G401 (cell line): ENCODE measurements around the gene STOML1. TPM values are rescaled to one million over a fixed set of nuclear protein-coding genes. Genes with fewer than 3 reads are reported as not detected.

Source experiments
- DNase-seq: peaks from one replicate; pipeline ENCODE4 v3.0.0-alpha.2; 2015; ENCODE audit warnings: low spot score
- in situ Hi-C: cut with HindIII; loops from 2 replicates; pipeline ENCODE4 v1.10.0; 2016; ENCODE audit warnings: low sequenced_read_pairs, mixed read lengths
- total RNA-seq: library from RNA; depleted of rRNA; stranded (reverse); fragments of >200 nt; shearing (Covaris generic); gene quantifications from 2 replicates; pipeline ENCODE4 v1.2.3, GENCODE V29; 2014; rRNA removed

STOML1 gene
- 6.0 and 13.0 TPM in 2 replicates for total RNA-seq

DNA sequence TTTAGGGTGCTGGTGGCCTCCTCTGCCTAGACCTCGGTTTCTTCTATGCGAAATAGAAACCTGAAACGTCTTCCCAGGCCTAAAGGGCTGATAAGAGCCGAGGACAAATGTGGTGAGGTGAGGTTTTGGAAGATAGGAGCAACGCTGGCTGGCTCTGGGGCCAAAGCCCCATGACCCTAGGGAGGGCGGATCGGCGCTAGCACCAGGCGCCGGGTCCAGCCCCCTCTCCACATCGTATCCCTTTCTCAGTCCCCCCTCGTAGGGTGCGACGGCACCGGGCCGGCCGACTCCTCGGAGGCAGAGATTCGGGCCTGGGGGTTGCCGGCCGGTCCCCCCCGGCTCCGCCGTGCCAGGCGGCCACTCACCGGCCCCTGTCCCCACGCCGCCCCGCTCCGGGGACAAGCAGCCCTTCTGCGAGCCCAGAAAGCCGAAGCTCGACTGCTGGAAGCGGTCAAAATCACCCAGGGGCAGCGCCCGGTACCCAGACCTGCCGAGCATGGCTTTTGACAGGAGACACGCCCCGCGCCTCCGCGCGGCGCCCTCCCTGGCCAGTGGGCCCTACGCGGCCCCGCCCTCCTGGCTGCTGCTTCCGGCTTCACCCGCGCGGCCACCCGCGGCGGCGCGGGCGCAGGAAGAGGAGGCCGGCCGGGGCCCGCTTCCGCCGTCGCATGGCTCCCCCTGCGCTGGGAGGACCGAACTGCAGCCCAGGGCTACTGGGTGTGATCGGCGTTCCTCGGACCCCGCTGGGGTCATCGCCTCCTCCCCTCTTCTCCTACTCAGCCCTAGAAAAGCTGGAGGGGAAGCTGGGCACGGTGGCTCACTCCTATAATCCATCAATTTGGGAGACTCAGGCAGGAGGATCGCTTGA is at the start of gene STOML1:
STOML1 (minus strand) TSS at position 570 of the 868 bp plus-strand sequence; CDS start at position 498, 72 bp downstream.
- peak; percentile 89 for DNase-seq
- in situ Hi-C loops, result no loop called here

GRCh38 chr15:74041311-74041756 is 49.2 kb upstream of the STOML1 start:
- no peak for DNase-seq
- in situ Hi-C loops, result loop anchor here (10.0 kb wide), 1 partner anchor 67 kb away; no protein-coding TSS in a partner anchor

DNA sequence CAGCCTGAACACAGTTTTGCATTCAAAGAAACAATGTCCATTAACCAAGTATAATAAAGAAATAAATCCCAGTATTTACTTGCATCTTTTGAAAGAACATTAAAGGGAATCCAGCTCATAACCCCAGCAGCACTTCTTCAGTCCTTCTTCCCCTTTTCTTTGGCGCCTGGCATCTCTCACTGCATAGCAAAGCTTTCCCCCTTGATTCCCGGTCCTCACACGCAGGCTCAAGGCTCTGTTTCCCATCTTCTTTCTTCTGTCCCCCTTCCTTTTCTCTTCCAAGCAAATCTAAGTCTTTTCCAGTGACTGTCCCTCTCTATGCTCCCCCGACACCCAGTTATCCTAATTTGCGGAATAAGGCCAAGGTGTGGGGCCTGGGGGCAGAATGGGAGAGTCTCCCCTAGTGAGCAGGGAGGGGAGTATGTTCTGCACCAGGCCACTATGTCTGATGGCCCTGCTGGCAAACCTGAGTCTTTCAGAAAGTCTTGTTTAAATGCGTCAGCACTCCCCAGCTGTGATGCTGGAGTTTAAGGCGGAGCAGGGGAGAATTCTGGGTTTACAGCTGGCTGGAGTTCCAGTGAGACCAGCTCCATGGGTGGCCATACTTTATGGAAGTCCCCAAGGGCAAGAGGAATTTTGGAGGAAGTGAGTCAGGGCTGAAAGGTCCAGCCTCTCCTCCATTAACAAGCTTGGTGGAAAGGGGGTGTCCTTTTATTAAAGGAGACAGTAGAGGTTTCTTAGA is 48.2 kb upstream of the STOML1 start:
- in situ Hi-C loops, result loop anchor here (10.0 kb wide), 1 partner anchor 65 kb away; no protein-coding TSS in a partner anchor
- no peak for DNase-seq

GRCh38 chr15:74039656-74040010 is 47.5 kb upstream of the STOML1 start:
- DNase-seq, result no peak
- in situ Hi-C loops, result loop anchor here (10.0 kb wide), 1 partner anchor 65 kb away; no protein-coding TSS in a partner anchor

DNA sequence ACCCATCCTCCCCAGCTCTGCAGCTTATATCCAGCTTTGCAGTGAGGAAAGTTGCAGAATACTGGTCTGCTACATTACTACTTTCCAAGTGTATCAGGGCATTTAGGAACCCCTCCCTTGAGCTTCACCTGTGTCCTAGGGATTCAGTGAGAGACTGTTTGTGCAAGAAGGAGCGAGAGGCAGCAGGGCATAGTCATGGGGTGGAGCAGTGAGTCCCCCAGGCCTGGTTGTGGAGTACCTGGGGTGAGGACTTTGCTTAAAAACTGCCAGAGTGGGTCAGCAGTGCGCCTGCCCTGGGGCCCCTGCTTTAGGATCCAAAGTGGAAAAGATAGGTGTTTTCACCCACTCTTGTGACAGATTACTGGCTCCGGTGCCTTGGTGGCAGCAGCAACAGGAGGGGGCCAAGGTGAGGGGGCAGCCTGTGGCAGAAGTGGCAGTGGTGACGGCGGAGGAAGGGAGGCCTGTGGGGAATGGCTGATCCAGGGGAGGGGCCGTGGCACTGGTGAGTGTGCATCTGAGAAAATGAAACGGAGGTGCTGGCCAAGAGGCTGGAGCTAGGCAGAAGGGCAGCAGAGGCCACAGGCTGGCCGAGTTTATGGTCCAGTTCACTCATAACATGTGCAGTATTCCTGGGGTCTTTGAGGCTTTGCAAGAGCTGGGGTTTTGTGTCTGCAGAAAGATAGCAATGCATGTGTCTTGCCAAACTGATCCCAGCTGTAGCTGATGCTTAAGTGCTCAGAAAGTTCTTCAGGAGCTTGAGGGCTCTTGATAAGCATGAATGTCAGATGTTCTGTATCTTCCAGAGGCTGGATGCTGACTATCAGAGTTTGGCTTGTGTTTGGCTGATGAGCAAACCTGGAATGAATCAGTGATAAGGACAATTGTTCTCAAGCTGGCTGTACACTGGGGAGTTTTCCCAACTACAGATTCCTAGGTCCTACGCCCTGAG is 46.9 kb upstream of the STOML1 start:
- in situ Hi-C loops, result no loop called here
- no peak for DNase-seq

GRCh38 chr15:74037171-74038117 is 45.3 kb upstream of the STOML1 start:
- no peak for DNase-seq
- in situ Hi-C loops, result no loop called here

DNA sequence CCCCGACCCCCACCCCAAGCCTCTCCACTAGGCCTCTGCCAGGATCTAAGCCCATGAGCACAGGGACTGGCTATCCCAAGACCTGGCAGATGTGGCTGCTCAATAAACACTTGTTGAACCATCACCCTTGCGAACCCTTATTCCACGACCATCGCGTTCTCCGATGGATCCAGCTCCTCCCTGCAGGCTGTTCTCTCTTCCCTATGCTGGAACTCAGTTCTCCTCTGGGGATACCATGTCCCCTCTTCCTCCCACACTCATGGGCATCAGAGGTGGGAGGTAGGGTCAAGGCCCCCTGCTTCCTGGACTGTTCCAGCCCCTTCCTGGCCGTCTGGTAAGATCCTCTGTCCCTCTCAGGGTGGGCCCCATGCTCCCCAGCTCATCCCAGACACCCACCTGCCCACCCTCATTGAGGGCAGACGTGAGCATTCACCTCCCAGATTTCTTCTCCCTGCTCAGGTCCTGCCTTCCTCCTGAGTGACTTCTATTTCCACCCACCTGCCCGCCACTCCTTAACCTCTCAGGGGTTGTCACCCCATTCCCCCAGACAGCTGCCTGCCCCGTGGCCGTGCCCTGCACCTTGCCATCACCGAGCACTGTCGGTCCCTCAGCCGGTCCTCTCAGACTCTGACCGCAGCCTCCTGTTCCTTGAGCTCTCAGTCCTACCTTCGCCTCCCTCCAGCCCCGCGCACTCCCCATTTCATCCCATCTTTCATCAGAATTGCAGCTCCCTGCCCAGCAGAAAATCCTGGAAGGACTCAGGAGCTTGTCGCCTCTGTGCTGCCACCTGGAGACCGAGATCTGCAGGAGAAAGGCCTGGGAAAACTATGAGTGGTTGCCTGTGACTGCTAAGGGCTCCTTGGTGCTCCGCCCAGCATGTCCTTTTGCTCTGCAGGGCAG is 44.4 kb upstream of the STOML1 start:
- DNase-seq, result peak; percentile 63
- in situ Hi-C loops, result no loop called here

- no peak for DNase-seq
- in situ Hi-C loops, result no loop called here
Measured at GRCh38 chr15:74035121-74036017, 43.3 kb upstream of the STOML1 start.

GRCh38 chr15:74034206-74034755 is 42.2 kb upstream of the STOML1 start:
- in situ Hi-C loops, result no loop called here
- DNase-seq, result no peak

DNA sequence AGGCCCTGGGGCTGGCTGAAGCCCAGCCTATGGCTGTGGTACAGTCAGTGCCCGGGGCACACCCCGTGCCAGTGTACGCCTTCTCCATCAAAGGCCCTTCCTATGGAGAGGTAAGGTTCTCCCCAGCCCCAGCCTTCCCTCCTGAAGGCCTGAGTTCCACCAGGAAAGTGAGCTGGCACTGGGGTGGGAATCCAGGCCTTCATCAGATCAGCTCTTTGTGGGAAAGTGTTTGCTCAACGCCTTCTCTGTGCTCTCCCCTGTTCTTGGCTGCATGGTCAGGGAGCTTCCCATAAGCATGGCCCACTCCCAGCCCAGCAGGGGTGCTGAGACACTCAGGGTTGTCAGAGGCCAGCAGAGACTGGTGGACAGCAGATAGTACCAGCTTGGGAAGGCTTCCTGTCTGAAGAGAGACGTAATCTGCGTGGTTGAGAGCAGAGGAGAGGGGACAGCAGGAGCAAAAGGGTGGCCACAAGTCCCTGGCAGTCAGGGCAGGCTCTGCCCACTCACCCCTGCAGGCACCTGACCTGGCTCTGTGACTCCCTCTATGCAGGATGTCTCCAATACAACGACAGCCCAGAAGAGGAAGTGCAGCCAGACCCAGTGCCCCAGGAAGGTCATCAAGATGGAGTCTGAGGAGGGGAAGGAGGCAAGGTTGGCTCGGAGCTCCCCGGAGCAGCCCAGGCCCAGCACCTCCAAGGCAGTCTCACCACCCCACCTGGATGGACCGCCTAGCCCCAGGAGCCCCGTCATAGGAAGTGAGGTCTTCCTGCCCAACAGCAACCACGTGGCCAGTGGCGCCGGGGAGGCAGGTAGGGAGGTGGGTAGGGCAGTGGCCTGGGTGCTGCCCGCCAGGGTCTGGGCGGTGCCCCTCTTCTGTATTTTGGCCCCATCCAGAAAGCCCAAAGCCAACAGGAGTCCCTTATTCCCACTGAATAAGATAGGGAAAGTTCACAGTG is 40.8 kb upstream of the STOML1 start:
- no peak for DNase-seq
- in situ Hi-C loops, result no loop called here

- DNase-seq, result no peak
- in situ Hi-C loops, result no loop called here
Measured at GRCh38 chr15:74032046-74032445, 40.0 kb upstream of the STOML1 start.

DNA sequence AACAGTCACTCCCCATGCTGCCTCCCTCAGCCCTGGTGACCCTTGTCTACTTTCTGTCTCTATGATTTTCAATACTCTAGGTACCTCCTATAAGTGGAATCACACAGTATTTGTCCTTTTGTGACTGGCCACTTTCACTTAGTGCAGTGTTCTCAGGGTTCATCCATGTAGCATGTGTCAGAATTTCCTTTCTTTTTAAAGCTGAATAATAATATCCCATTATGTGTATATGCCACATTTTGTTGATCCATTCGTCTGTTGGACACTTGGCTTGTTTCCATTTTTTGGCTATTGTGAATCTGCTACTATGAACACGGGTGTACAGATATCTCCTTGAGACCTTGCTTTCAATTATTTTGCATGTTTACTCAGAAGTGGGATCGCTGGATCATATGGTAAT is 36.6 kb upstream of the STOML1 start:
- in situ Hi-C loops, result no loop called here
- DNase-seq, result no peak

DNA sequence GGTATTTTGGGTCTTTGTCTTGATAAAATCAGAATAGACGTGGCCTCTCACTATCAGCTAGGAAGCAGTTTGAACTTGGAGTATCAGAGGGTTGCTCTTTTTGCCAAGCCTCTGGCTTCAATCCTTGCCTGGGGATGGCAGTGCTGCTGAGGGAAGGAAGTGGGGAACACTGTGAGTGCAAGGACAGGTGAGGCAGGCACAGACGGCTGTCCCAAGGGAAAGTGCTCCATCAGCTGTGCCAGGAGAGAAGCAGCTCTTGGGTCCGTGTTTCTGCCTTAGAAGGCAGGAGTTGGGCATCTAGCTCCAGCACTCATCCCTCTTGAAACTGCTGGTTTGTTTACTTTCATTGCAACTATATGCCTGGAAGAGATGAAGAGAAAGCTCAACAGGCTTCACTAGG is 35.6 kb upstream of the STOML1 start:
- in situ Hi-C loops, result no loop called here
- DNase-seq, result no peak

- no peak for DNase-seq
- in situ Hi-C loops, result no loop called here
Measured at GRCh38 chr15:74025436-74025835, 33.3 kb upstream of the STOML1 start.

- DNase-seq, result no peak
- in situ Hi-C loops, result no loop called here
Measured at GRCh38 chr15:74024687-74025086, 32.6 kb upstream of the STOML1 start.
